ENCODE data around the gene PCK2.
A peak's percentile ranks its signal among the peaks of the same experiment; 100 is the strongest.

The PCK2 gene

DNA sequence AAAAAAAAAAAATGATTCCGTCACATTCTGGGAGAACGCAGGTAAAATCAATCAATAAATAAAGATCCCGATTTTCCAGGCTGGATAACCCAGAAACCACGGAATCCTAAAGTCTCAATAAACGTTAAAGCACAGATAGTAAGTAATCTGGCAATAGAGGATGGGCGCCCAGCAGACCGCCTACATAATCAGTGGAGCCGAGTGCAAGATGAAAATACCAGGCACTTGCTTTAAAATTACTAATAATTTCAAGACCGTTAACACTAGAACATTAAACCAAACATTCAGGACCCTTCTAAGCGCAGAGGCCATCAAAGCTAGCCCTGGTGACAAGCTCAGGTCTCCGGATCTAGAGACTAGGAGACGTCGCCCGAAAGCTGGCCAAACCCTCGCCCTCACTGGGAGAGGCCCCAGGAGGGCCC lies 19.3 kb downstream of the PCK2 start:
- Histone ChIP-seq H3K4me1 (ENCODE audit: low read length) (peaks cover 18% of the 10 kb centered on the region), H3K9me2 (replicated peaks; ENCODE audit: insufficient read depth, low read length) (no peaks in the 10 kb centered on the region), H2AFZ (ENCODE audit: low read length) (peak overlapping the region; percentile 58; the same call in 1 of the 2 replicates)

GRCh38 chr14:24113801-24114531 lies 19.9 kb downstream of the PCK2 start:
- H3K9ac ChIP-seq (ENCODE audit: low read length) = peak overlapping the region; percentile 93
- no peaks in the 10 kb centered on the region for H3K9me2 ChIP-seq (replicated peaks; ENCODE audit: insufficient read depth, low read length)

More for the DNA sequence above, 19.3 kb downstream of the PCK2 start:
- peaks cover 13% of the 10 kb centered on the region for H3K79me2 ChIP-seq (ENCODE audit: low read length)
- no peaks in the 10 kb centered on the region for H3K36me3 ChIP-seq (replicated peaks; ENCODE audit: insufficient read depth, low read length)
- H3K9ac ChIP-seq (ENCODE audit: low read length) = peak overlapping the region; percentile 93
- no peak for DNase-seq
- H3K9me3 ChIP-seq (replicated peaks; ENCODE audit: insufficient read depth, low read length) = no peaks in the 10 kb centered on the region
- TF ChIP-seq EZH2 (optimal IDR thresholded peaks at IDR 0.05; ENCODE audit: low read depth, low read length) (no peak), EZH2phosphoT487 (IDR thresholded peaks at IDR 0.05; ENCODE audit: low read length) (no peak)
- TF ChIP-seq, protein P1, sequence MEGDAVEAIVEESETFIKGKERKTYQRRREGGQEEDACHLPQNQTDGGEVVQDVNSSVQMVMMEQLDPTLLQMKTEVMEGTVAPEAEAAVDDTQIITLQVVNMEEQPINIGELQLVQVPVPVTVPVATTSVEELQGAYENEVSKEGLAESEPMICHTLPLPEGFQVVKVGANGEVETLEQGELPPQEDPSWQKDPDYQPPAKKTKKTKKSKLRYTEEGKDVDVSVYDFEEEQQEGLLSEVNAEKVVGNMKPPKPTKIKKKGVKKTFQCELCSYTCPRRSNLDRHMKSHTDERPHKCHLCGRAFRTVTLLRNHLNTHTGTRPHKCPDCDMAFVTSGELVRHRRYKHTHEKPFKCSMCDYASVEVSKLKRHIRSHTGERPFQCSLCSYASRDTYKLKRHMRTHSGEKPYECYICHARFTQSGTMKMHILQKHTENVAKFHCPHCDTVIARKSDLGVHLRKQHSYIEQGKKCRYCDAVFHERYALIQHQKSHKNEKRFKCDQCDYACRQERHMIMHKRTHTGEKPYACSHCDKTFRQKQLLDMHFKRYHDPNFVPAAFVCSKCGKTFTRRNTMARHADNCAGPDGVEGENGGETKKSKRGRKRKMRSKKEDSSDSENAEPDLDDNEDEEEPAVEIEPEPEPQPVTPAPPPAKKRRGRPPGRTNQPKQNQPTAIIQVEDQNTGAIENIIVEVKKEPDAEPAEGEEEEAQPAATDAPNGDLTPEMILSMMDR (IDR thresholded peaks at IDR 0.05; ENCODE audit: low read length) = no peak
- peaks cover 22% of the 10 kb centered on the region for H3F3A ChIP-seq (ENCODE audit: insufficient read depth, low read length)
- H3K27me3 ChIP-seq (replicated peaks; ENCODE audit: insufficient read depth, low read length) = no peaks in the 10 kb centered on the region
- H4K20me1 ChIP-seq (ENCODE audit: insufficient read depth, low read length) = no peaks in the 10 kb centered on the region
- peak overlapping the region; percentile 84 for H3K4me2 ChIP-seq (ENCODE audit: low read depth, low read length)
- H3K4me3 ChIP-seq (ENCODE audit: low read length) = peak overlapping the region; percentile 87
- H3K27ac ChIP-seq (ENCODE audit: low read length) = peak overlapping the region; percentile 100

DNA sequence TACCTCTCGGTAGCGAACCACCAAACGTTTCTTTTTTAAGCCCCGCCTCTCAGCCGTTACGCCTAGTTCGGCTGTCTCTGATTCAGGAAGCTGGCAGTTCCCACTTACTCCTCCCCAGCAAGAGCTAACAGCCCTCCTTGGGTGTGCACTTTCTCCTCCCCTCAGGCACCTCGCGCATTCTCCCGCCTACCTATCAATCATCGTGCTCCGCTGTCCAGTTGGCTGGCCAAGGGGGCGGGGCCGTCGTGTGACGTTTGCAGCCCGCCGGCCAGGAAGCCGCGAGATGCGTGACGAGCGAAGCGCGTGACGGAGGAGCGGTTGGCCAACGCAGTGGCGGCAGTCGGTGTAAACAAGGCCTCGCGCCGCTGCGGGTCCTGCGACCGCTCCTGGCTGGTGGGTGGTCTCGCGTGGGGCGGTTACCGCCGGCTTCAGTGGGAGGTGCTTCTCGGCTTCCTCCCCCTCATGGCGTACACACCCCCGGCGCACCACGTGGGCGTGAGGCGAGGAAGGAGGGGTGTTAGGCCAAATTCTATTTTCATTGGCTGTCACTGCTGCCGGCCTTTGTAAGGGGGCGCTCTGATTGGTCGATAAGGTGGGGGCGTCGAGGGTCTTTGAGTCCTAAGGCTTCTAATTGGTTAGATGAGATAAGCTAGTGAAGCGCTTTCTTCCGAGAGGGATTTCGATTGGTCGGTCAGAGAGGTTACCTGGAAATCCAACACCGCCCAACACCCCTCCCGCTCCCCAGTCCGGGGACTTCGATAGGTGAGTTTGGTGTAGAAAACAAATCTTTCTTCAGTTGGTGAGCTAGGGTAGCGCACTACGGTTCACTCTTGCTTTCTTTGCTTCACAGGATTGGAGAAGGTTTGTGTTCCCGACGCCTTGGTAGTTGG lies 20.7 kb downstream of the PCK2 start, which contains the start of the genes DCAF11 and NRL:
DCAF11 (plus strand) TSS at position 246 of the 890 bp plus-strand sequence. CDS start 818 bp downstream, outside the sequence.
NRL (minus strand) TSS at position 418 of the 890 bp plus-strand sequence. CDS start 32,101 bp downstream, outside the sequence.
- peaks cover 13% of the 10 kb centered on the region for H3K79me2 ChIP-seq (ENCODE audit: low read length)
- no peaks in the 10 kb centered on the region for H3K36me3 ChIP-seq (replicated peaks; ENCODE audit: insufficient read depth, low read length)
- TF ChIP-seq EZH2phosphoT487 (IDR thresholded peaks at IDR 0.05; ENCODE audit: low read length) (no peak), EZH2 (optimal IDR thresholded peaks at IDR 0.05; ENCODE audit: low read depth, low read length) (no peak)
- TF ChIP-seq, protein P1 (IDR thresholded peaks at IDR 0.05; ENCODE audit: low read length) = no peak
- peak within 1 kb of the TSS; percentile 58; the same call in 1 of the 2 replicates for H2AFZ ChIP-seq (ENCODE audit: low read length)
- H4K20me1 ChIP-seq (ENCODE audit: insufficient read depth, low read length) = no peaks in the 10 kb centered on the region
- H3K4me1 ChIP-seq (ENCODE audit: low read length) = peaks cover 9% of the 10 kb centered on the region
- peak within 1 kb of the TSS; percentile 93 for H3K9ac ChIP-seq (ENCODE audit: low read length)
- peak within 1 kb of the TSS; percentile 100 for H3K27ac ChIP-seq (ENCODE audit: low read length)
- no peaks in the 10 kb centered on the region for H3K9me3 ChIP-seq (replicated peaks; ENCODE audit: insufficient read depth, low read length)
- no peaks in the 10 kb centered on the region for H3K9me2 ChIP-seq (replicated peaks; ENCODE audit: insufficient read depth, low read length)
- peak within 1 kb of the TSS; percentile 84 for H3K4me2 ChIP-seq (ENCODE audit: low read depth, low read length)
- peak; percentile 97 for DNase-seq
- peaks cover 20% of the 10 kb centered on the region for H3F3A ChIP-seq (ENCODE audit: insufficient read depth, low read length)
- peak within 1 kb of the TSS; percentile 87 for H3K4me3 ChIP-seq (ENCODE audit: low read length)
- H3K27me3 ChIP-seq (replicated peaks; ENCODE audit: insufficient read depth, low read length) = no peaks in the 10 kb centered on the region

More at GRCh38 chr14:24113801-24114531, 19.9 kb downstream of the PCK2 start:
- Histone ChIP-seq H3K4me3 (ENCODE audit: low read length) (peak overlapping the region; percentile 87), H3K36me3 (replicated peaks; ENCODE audit: insufficient read depth, low read length) (no peaks in the 10 kb centered on the region), H4K20me1 (ENCODE audit: insufficient read depth, low read length) (no peaks in the 10 kb centered on the region), H3K27ac (ENCODE audit: low read length) (peak overlapping the region; percentile 100), H3K79me2 (ENCODE audit: low read length) (peaks cover 13% of the 10 kb centered on the region), H2AFZ (ENCODE audit: low read length) (peak overlapping the region; percentile 58; the same call in 1 of the 2 replicates), H3F3A (ENCODE audit: insufficient read depth, low read length) (peaks cover 22% of the 10 kb centered on the region), H3K9me3 (replicated peaks; ENCODE audit: insufficient read depth, low read length) (no peaks in the 10 kb centered on the region), H3K4me1 (ENCODE audit: low read length) (peaks cover 14% of the 10 kb centered on the region), H3K4me2 (ENCODE audit: low read depth, low read length) (peak overlapping the region; percentile 84), H3K27me3 (replicated peaks; ENCODE audit: insufficient read depth, low read length) (no peaks in the 10 kb centered on the region)
- DNase-seq = peak; percentile 62
- TF ChIP-seq EZH2 (optimal IDR thresholded peaks at IDR 0.05; ENCODE audit: low read depth, low read length) = no peak
- TF ChIP-seq, protein P1 (IDR thresholded peaks at IDR 0.05; ENCODE audit: low read length) = no peak
- TF ChIP-seq EZH2phosphoT487 (IDR thresholded peaks at IDR 0.05; ENCODE audit: low read length) = no peak
